Natural killer cell (primary cell): ENCODE data around the gene FADS6. TPM values are rescaled to one million over a fixed set of nuclear protein-coding genes. Genes with fewer than 3 reads are reported as not detected.

Experiments used
- ATAC-seq, 3 donors: fragments of 150-1000 bp in 2 of 3; fragments of 200-7000 bp in 1 of 3; cut with Tn5 transposase; 1 replicate in 1 of 3; 2 replicates in 2 of 3; pipeline ENCODE4 v1.10.0; 2021; ENCODE audit warnings: mild to moderate bottlenecking in 2 of 3, moderate library complexity in 2 of 3
- DNase-seq, 2 donors: peaks; one replicate each; pipeline versions ENCODE4 v3.0.0 to v3.0.0-alpha.2; 2013 to 2021; ENCODE audit warnings: mixed read lengths in 1 of 2
- H3K27ac ChIP-seq: one replicate; pipeline ENCODE4 v1.5.1; 2013; ENCODE audit warnings: mild to moderate bottlenecking, low read length
- H3K27me3 ChIP-seq: one replicate; pipeline ENCODE4 v1.6.1; 2013; ENCODE audit warnings: low read length; ENCODE audit not compliant: control insufficient read depth, insufficient read depth
- H3K36me3 ChIP-seq: one replicate; pipeline ENCODE4 v1.6.1; 2013; ENCODE audit warnings: low read length; ENCODE audit not compliant: control insufficient read depth, insufficient read depth
- H3K4me1 ChIP-seq: one replicate; pipeline ENCODE4 v1.6.1; 2013; ENCODE audit warnings: low read length; ENCODE audit not compliant: control insufficient read depth, insufficient read depth
- H3K4me3 ChIP-seq: one replicate; pipeline ENCODE4 v1.5.1; 2013; ENCODE audit warnings: low read length
- H3K9me3 ChIP-seq: one replicate; pipeline ENCODE4 v1.6.1; 2013; ENCODE audit warnings: low read length; ENCODE audit not compliant: control insufficient read depth, insufficient read depth
- H3K27ac Mint-ChIP-seq, 2 donors: one replicate each; pipeline ENCODE4 v1.8.0; 2022; ENCODE audit warnings: mild to moderate bottlenecking in 2 of 2, mixed read lengths in 2 of 2, moderate library complexity in 1 of 2
- H3K27me3 Mint-ChIP-seq, 2 donors: one replicate each; pipeline ENCODE4 v1.8.0; 2022; ENCODE audit warnings: low read depth in 2 of 2, mixed read lengths in 2 of 2
- H3K36me3 Mint-ChIP-seq: one replicate; pipeline ENCODE4 v1.8.0; 2022; ENCODE audit warnings: mixed read lengths
- H3K4me1 Mint-ChIP-seq, 2 donors: one replicate each; pipeline ENCODE4 v1.8.0; 2022; ENCODE audit warnings: mixed read lengths in 2 of 2
- H3K4me3 Mint-ChIP-seq: one replicate; pipeline ENCODE4 v1.8.0; 2022; ENCODE audit warnings: mild to moderate bottlenecking, moderate library complexity, mixed read lengths
- H3K9me3 Mint-ChIP-seq, 2 donors: one replicate each; pipeline ENCODE4 v1.8.0; 2022; ENCODE audit warnings: mixed read lengths in 2 of 2
- CTCF ChIP-seq: fragments of 200-600 bp; IDR thresholded peaks from one replicate; pipeline ENCODE4 v1.8.0; 2022; ENCODE audit warnings: antibody characterized with exemption
- WGBS: methylation state at CpG from one replicate; pipeline ENCODE4 v1.1.7; 2013; ENCODE audit warnings: missing lambda C conversion rate; ENCODE audit not compliant: insufficient coverage; 5-methylcytosine and 5-hydroxymethylcytosine counted together
- intact Hi-C: fragments of 100-400 bp; cut with micrococcal nuclease; formaldehyde crosslinking; loops from one replicate; pipeline ENCODE4 v1.14.2; 2022
- total RNA-seq, 4 donors: library from RNA; stranded (reverse); fragments of 120-200 nt in 1 of 4; gene quantifications; one replicate each; pipeline versions ENCODE4 v1.2.3 to v1.2.4, GENCODE V29; 2013 to 2022

The FADS6 gene
- total RNA-seq, 3 donors from 2014 or later (not counting 1 experiment from before 2014, with no cell fraction given), result not detected

DNA sequence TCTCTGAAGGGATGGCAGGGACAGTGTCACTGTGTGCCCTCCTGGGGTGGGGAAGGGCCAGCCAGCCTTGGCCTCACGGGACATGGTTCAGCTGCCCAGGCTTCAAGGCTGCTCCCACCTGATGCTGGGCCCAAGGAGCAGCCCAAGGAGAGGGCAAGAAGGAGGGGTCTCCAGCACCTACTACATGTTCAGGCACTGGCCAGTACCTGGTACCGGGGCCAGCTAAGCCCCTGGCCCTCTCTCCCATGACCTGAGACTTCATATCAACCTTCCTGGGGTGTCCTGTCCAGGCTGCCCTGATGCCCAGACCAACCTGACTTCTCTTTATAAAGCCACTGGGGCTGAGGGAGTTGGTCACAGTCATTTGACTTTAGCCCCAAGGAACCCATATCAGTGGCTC is 28.3 kb upstream of the FADS6 start:
- Mint-ChIP-seq H3K27me3 (peaks cover 16 to 32% of the 10 kb centered on the region in 2 donors), H3K4me3 (no peak overlapping the region), H3K4me1 (peaks cover 0 to 19% of the 10 kb centered on the region in 2 donors), H3K27ac (no peak overlapping the region), H3K9me3 (no peaks in the 10 kb centered on the region), H3K36me3 (no peaks in the 10 kb centered on the region)
- 100% methylated on average over 2 of the region's 2 CpGs for WGBS
- Histone ChIP-seq H3K36me3 (no peaks in the 10 kb centered on the region), H3K27ac (no peak overlapping the region), H3K27me3 (peaks cover 33% of the 10 kb centered on the region), H3K9me3 (no peaks in the 10 kb centered on the region), H3K4me3 (no peak overlapping the region), H3K4me1 (peaks cover 32% of the 10 kb centered on the region)
- intact Hi-C loops, result loop anchor here (5.0 kb wide), 1 partner anchor 36 kb away; no protein-coding TSS in a partner anchor
- no peak for DNase-seq
- TF ChIP-seq CTCF, result no peak
- no peak for ATAC-seq

DNA sequence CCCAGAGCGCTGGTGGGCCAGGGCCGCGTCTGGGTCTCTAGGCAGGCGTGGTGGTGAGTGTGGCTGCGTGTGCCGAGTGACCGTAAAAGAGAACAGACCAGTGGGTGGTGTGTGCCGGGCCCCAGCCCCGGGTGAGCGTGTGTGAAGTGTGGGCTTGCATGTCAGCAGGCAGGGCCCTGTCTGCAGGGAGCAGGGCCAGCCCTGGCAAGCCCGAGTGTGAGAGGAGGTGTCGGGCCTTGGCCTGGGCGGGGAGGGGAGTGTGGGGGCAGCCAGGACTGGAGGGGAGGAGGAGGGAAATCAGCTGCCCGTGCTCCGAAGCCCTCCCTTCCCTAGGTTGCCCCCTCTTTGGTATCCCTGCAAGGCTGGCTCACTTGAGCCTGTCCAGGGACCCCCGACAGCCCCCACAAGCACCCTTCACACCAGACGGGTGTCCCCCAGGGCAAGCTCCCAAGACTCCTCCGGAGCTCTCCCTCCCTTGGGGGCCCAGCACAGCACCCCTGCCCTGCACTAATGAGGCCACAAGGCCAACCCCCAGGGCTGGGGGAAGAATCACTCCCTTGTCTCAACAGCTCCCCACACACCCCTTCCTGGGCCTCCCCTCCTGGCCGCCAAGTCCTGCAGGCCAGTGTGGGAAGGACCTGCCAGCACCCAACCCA is 27.7 kb upstream of the FADS6 start:
- no peak for TF ChIP-seq CTCF
- Histone ChIP-seq H3K36me3 (no peaks in the 10 kb centered on the region), H3K27ac (no peak overlapping the region), H3K9me3 (no peaks in the 10 kb centered on the region), H3K4me1 (peaks cover 32% of the 10 kb centered on the region), H3K27me3 (peaks cover 30% of the 10 kb centered on the region), H3K4me3 (no peak overlapping the region)
- Mint-ChIP-seq H3K27ac (no peak overlapping the region), H3K9me3 (no peaks in the 10 kb centered on the region), H3K4me3 (peak overlapping the region; percentile 37), H3K27me3 (peaks cover 11 to 30% of the 10 kb centered on the region in 2 donors), H3K4me1 (peaks cover 0 to 19% of the 10 kb centered on the region in 2 donors), H3K36me3 (no peaks in the 10 kb centered on the region)
- DNase-seq, result no peak
- intact Hi-C loops, result loop anchor here (5.0 kb wide), 1 partner anchor 36 kb away; no protein-coding TSS in a partner anchor
- WGBS, result 83% methylated on average over 19 of the region's 19 CpGs
- ATAC-seq, result no peak

DNA sequence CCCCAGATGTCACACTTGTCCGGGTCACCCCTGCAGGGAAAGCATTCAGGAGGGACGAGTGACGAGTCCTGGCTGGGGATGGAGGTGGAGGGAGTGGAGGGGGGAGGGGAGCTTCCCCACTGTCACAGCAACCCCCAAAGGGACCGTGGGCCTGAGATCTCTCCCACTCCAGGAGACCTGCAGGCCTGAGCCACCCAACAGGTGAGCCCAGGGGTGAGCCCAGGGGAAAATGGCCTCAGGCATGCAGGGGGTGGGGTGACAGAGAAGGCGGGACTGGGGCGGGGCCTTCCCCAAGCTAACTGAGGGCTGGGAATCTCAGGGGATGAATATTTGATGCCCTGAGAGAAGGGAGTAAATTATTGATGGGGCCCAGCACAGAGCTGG is 27.2 kb upstream of the FADS6 start:
- intact Hi-C loops, result loop anchor here (5.0 kb wide), 1 partner anchor 37 kb away; no protein-coding TSS in a partner anchor
- Mint-ChIP-seq H3K27me3 (peaks cover 6 to 29% of the 10 kb centered on the region in 2 donors), H3K4me3 (peak overlapping the region; percentile 37), H3K4me1 (peaks cover 0 to 19% of the 10 kb centered on the region in 2 donors), H3K9me3 (no peaks in the 10 kb centered on the region), H3K36me3 (no peaks in the 10 kb centered on the region), H3K27ac (no peak overlapping the region)
- Histone ChIP-seq H3K27ac (no peak overlapping the region), H3K27me3 (peaks cover 26% of the 10 kb centered on the region), H3K4me1 (peaks cover 32% of the 10 kb centered on the region), H3K4me3 (no peak overlapping the region), H3K9me3 (no peaks in the 10 kb centered on the region), H3K36me3 (no peaks in the 10 kb centered on the region)
- DNase-seq (no peak), ATAC-seq (no peak)
- no peak for TF ChIP-seq CTCF
- 64% methylated on average over 3 of the region's 6 CpGs for WGBS

DNA sequence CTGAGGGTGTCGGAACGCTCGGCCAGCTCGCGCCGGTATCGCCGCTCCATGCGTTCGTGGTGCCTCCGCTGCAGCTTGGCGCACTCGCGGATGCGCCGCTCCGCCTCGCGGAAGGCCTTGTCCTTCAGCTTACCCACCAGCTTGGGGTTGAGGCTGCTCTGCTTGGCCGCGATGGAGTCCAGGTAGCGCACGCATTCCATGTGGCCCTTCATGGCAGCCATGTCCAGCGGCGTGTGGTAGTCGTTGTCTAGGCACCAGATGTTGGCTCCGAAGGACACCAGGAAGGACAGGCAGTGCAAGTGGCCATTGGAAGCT is 26.8 kb upstream of the FADS6 start:
- Histone ChIP-seq H3K4me3 (no peak overlapping the region), H3K4me1 (peaks cover 32% of the 10 kb centered on the region), H3K27me3 (peaks cover 23% of the 10 kb centered on the region), H3K9me3 (no peaks in the 10 kb centered on the region), H3K36me3 (no peaks in the 10 kb centered on the region), H3K27ac (no peak overlapping the region)
- Mint-ChIP-seq H3K4me3 (no peak overlapping the region), H3K4me1 (peaks cover 0 to 19% of the 10 kb centered on the region in 2 donors), H3K36me3 (no peaks in the 10 kb centered on the region), H3K27ac (no peak overlapping the region), H3K27me3 (peaks cover 2 to 26% of the 10 kb centered on the region in 2 donors), H3K9me3 (no peaks in the 10 kb centered on the region)
- DNase-seq (no peak), ATAC-seq (no peak)
- intact Hi-C loops, result loop anchor here (5.0 kb wide), 1 partner anchor 37 kb away; no protein-coding TSS in a partner anchor
- WGBS, result 78% methylated on average over 27 of the region's 27 CpGs
- TF ChIP-seq CTCF, result no peak
